Epithelial cell of esophagus (primary cell): ENCODE results near the gene HAUS6.
A peak's percentile ranks its signal among the peaks of the same experiment; 100 is the strongest.

Source experiments
- DNase-seq: peaks from one replicate; pipeline ENCODE4 v3.0.0; 2010; ENCODE audit warnings: low read depth
- H3K4me3 ChIP-seq: 2 replicates; pipeline ENCODE4 v1.5.1; 2011; ENCODE audit warnings: mild to moderate bottlenecking, low read length, control low read depth
- TF ChIP-seq, protein P1 (sequence below): IDR thresholded peaks from 2 replicates; pipeline ENCODE4 v1.5.1; 2011; ENCODE audit warnings: low read depth, mild to moderate bottlenecking, low read length, control low read depth, inconsistent platforms; ENCODE audit not compliant: insufficient read depth; ENCODE audit errors: missing control alignments

Gene HAUS6

GRCh38 chr9:19140259-19140658 is 37.6 kb upstream of the HAUS6 start:
- TF ChIP-seq, protein P1, sequence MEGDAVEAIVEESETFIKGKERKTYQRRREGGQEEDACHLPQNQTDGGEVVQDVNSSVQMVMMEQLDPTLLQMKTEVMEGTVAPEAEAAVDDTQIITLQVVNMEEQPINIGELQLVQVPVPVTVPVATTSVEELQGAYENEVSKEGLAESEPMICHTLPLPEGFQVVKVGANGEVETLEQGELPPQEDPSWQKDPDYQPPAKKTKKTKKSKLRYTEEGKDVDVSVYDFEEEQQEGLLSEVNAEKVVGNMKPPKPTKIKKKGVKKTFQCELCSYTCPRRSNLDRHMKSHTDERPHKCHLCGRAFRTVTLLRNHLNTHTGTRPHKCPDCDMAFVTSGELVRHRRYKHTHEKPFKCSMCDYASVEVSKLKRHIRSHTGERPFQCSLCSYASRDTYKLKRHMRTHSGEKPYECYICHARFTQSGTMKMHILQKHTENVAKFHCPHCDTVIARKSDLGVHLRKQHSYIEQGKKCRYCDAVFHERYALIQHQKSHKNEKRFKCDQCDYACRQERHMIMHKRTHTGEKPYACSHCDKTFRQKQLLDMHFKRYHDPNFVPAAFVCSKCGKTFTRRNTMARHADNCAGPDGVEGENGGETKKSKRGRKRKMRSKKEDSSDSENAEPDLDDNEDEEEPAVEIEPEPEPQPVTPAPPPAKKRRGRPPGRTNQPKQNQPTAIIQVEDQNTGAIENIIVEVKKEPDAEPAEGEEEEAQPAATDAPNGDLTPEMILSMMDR, result no peak
- DNase-seq, result no peak
- H3K4me3 ChIP-seq, result no peak overlapping the region

GRCh38 chr9:19138084-19138483 is 35.4 kb upstream of the HAUS6 start:
- H3K4me3 ChIP-seq, result no peak overlapping the region
- no peak for DNase-seq
- TF ChIP-seq, protein P1, result no peak

GRCh38 chr9:19137282-19137681 is 34.6 kb upstream of the HAUS6 start:
- no peak overlapping the region for H3K4me3 ChIP-seq
- DNase-seq, result peak; percentile 25
- TF ChIP-seq, protein P1, result no peak

GRCh38 chr9:19136129-19136528 is 33.4 kb upstream of the HAUS6 start:
- H3K4me3 ChIP-seq, result no peak overlapping the region
- DNase-seq, result no peak
- TF ChIP-seq, protein P1, result no peak

DNA sequence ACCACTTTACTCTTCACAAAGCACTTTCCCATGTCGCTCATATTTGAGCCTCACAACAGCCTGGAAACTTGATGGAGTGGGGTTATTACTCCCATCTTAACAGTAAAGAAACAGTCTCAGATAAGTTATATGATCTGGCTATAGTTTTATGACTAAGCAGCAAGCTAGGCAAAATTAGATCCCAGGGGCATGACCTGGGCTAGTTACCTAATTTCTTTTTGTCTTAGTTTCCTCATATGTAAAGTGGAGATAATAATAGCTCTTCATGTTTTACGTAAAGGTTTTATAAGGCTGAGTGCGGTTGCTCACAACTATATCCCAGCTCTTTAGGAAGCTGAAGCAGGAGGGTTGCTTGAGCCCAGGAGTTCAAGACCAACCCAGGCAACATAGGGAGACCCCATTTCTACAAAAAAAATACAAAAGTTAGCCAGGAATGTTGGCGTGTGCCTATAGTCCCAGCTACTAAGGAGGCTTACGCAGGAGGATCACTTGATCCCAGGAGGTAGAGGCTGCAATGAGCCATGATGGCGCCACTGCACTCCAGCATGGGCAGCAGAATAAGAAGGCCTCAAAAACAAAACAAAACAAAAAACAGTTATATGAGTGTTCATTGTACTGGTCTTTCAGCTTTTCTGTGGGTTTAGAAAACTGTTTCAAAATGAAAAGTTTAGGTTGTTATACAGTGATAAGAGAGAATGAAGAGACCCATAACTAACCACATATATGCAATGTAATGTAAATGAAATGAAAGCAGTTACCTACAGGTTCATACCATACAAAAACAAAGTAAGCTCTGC is 31.0 kb upstream of the HAUS6 start:
- TF ChIP-seq, protein P1, result no peak
- DNase-seq, result peak; percentile 30

GRCh38 chr9:19130436-19130835 is 27.7 kb upstream of the HAUS6 start:
- TF ChIP-seq, protein P1, result no peak
- no peak overlapping the region for H3K4me3 ChIP-seq
- DNase-seq, result no peak

More for the DNA sequence above, 31.0 kb upstream of the HAUS6 start:
- H3K4me3 ChIP-seq, result no peak overlapping the region
